Stimulated activated CD4-positive, alpha-beta T cell treated with anti-CD3 and anti-CD28 coated beads, Interleukin-4, amount 100 ng/mL, for 24 hours (primary cell): Measurements from ENCODE around the gene SORCS2.

ENCODE experiments used
- DNase-seq: peaks from one replicate; pipeline ENCODE4 v3.0.0-alpha.2; 2020

Gene SORCS2

GRCh38 chr4:7342223-7343080 lies 150.1 kb downstream of the SORCS2 start:
- no peak for DNase-seq

GRCh38 chr4:7343081-7343655 lies 150.8 kb downstream of the SORCS2 start:
- no peak for DNase-seq

GRCh38 chr4:7343950-7344349 lies 151.6 kb downstream of the SORCS2 start:
- DNase-seq = no peak

- no peak for DNase-seq
Observed at GRCh38 chr4:7344636-7345155, 152.4 kb downstream of the SORCS2 start.

- DNase-seq = no peak
Observed at GRCh38 chr4:7347981-7348380, 155.6 kb downstream of the SORCS2 start.

- no peak for DNase-seq
Observed at GRCh38 chr4:7348946-7349900, 156.9 kb downstream of the SORCS2 start.

- no peak for DNase-seq
Observed at GRCh38 chr4:7350396-7350795, 158.1 kb downstream of the SORCS2 start.

GRCh38 chr4:7351014-7351413 lies 158.7 kb downstream of the SORCS2 start:
- DNase-seq = no peak

- no peak for DNase-seq
Observed at GRCh38 chr4:7352486-7352885, 160.1 kb downstream of the SORCS2 start.

- no peak for DNase-seq
Observed at GRCh38 chr4:7353046-7353790, 160.9 kb downstream of the SORCS2 start.

- DNase-seq = no peak
Observed at GRCh38 chr4:7353846-7354610, 161.7 kb downstream of the SORCS2 start.

GRCh38 chr4:7354927-7355326 lies 162.6 kb downstream of the SORCS2 start:
- DNase-seq = no peak

GRCh38 chr4:7355795-7356194 lies 163.5 kb downstream of the SORCS2 start:
- no peak for DNase-seq

GRCh38 chr4:7356667-7357310 lies 164.5 kb downstream of the SORCS2 start:
- no peak for DNase-seq

GRCh38 chr4:7357323-7357722 lies 165.0 kb downstream of the SORCS2 start:
- no peak for DNase-seq

- no peak for DNase-seq
Observed at GRCh38 chr4:7358100-7358735, 165.9 kb downstream of the SORCS2 start.

GRCh38 chr4:7359400-7360062 lies 167.2 kb downstream of the SORCS2 start:
- no peak for DNase-seq

- no peak for DNase-seq
Observed at GRCh38 chr4:7360806-7361205, 168.5 kb downstream of the SORCS2 start.

GRCh38 chr4:7361280-7361895 lies 169.1 kb downstream of the SORCS2 start:
- DNase-seq = no peak

- no peak for DNase-seq
Observed at GRCh38 chr4:7362341-7362740, 170.0 kb downstream of the SORCS2 start.
